ENCODE measurements around the gene KRTAP10-7. TPM values are rescaled to one million over a fixed set of nuclear protein-coding genes. Genes with fewer than 3 reads are reported as not detected.

KRTAP10-7 gene
- total and polyA plus RNA-seq, 2 of the 13 experiments (the other 11 are each of a cell fraction or from before 2014, with no cell fraction given), result not detected

DNA sequence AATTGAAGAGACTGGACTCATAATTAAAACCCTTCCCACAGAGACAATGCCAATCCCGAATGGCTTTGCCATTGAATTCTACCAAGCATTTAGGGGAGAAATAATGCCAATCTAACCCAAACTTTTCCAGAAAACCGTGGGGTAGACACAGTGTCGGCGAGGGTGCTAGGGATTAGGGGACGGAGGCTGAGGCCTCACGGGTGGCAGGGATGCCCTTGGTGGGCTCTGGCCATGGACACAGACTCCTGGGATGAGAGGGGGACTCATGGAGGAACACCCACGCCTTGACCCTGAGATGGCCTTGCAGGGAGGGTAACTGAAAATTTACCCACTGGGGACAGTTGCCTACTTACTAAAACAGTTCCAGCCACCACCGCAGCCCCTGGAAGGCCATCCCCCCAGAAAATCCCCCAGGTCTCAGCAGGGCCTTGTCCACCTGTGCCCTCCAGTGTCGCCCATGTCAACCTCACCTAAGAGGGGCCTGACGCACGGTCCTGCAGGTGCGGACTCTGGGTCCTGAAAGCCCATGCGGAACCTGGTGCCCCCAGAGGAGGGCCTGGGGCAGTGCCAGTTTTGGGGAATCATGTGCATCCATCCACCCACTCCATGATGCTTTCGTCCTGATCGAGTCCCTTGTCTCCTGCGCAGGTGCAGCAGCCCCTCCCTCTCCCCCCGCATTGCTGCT is 21.9 kb upstream of the KRTAP10-7 start:
- FAIRE-seq (no peak), ATAC-seq (no peak), DNase-seq (ENCODE audit: low spot score) (no peak)
- Histone ChIP-seq H3K36me3 (replicated peaks in 1 of 2; ENCODE audit: control insufficient read depth in 1 of 2, insufficient read depth in 2 of 2, low read length in 2 of 2) (no peaks in the 10 kb centered on the region), H3K9ac (ENCODE audit: insufficient read depth, low read depth, low read length) (no peak overlapping the region), H3K4me1 (ENCODE audit: insufficient read depth, low read length) (peaks cover 20% of the 10 kb centered on the region), H4K20me1 (ENCODE audit: insufficient read depth, low read length) (no peaks in the 10 kb centered on the region), H2AFZ (ENCODE audit: low read length) (no peak overlapping the region), H3K79me2 (ENCODE audit: insufficient read depth, low read length) (no peaks in the 10 kb centered on the region), H3K9me3 (ENCODE audit: low read length) (peaks cover 13% of the 10 kb centered on the region), H3K4me2 (ENCODE audit: low read depth, low read length) (no peak overlapping the region), H3K27me3 (ENCODE audit: control insufficient read depth in 1 of 2, insufficient read depth in 2 of 2, low read length in 2 of 2) (no peaks in the 10 kb centered on the region), H3K27ac (ENCODE audit: extremely low read length, insufficient read depth, low read length) (no peak overlapping the region), H3K4me3 (replicated peaks in 1 of 3; ENCODE audit: insufficient read depth in 1 of 3, low read depth in 2 of 3, low read length in 3 of 3) (no peak overlapping the region)
- POLR2A ChIA-PET, result no interaction called here
- 39% methylated on average over 7 of the region's 17 CpGs for WGBS (ENCODE audit: low lambda C conversion rate)
- CTCF ChIA-PET (ENCODE audit: low intra/inter-chr PET ratio, low total read pairs), result no interaction called here
- TF ChIP-seq, protein P1, sequence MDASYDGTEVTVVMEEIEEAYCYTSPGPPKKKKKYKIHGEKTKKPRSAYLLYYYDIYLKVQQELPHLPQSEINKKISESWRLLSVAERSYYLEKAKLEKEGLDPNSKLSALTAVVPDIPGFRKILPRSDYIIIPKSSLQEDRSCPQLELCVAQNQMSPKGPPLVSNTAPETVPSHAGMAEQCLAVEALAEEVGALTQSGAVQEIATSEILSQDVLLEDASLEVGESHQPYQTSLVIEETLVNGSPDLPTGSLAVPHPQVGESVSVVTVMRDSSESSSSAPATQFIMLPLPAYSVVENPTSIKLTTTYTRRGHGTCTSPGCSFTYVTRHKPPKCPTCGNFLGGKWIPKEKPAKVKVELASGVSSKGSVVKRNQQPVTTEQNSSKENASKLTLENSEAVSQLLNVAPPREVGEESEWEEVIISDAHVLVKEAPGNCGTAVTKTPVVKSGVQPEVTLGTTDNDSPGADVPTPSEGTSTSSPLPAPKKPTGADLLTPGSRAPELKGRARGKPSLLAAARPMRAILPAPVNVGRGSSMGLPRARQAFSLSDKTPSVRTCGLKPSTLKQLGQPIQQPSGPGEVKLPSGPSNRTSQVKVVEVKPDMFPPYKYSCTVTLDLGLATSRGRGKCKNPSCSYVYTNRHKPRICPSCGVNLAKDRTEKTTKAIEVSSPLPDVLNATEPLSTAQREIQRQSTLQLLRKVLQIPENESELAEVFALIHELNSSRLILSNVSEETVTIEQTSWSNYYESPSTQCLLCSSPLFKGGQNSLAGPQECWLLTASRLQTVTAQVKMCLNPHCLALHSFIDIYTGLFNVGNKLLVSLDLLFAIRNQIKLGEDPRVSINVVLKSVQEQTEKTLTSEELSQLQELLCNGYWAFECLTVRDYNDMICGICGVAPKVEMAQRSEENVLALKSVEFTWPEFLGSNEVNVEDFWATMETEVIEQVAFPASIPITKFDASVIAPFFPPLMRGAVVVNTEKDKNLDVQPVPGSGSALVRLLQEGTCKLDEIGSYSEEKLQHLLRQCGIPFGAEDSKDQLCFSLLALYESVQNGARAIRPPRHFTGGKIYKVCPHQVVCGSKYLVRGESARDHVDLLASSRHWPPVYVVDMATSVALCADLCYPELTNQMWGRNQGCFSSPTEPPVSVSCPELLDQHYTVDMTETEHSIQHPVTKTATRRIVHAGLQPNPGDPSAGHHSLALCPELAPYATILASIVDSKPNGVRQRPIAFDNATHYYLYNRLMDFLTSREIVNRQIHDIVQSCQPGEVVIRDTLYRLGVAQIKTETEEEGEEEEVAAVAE (CRISPR knock-in tag; IDR thresholded peaks at IDR 0.05; ENCODE audit: borderline replicate concordance), result no peak
- TF ChIP-seq ZNF589 (CRISPR knock-in tag; conservative IDR thresholded peaks at IDR 0.05) (no peak), ZNF552 (CRISPR knock-in tag; IDR thresholded peaks at IDR 0.05; ENCODE audit: borderline replicate concordance) (no peak), SMARCE1 (IDR thresholded peaks at IDR 0.05; ENCODE audit: borderline replicate concordance) (no peak)
- TF ChIP-seq, protein P2, sequence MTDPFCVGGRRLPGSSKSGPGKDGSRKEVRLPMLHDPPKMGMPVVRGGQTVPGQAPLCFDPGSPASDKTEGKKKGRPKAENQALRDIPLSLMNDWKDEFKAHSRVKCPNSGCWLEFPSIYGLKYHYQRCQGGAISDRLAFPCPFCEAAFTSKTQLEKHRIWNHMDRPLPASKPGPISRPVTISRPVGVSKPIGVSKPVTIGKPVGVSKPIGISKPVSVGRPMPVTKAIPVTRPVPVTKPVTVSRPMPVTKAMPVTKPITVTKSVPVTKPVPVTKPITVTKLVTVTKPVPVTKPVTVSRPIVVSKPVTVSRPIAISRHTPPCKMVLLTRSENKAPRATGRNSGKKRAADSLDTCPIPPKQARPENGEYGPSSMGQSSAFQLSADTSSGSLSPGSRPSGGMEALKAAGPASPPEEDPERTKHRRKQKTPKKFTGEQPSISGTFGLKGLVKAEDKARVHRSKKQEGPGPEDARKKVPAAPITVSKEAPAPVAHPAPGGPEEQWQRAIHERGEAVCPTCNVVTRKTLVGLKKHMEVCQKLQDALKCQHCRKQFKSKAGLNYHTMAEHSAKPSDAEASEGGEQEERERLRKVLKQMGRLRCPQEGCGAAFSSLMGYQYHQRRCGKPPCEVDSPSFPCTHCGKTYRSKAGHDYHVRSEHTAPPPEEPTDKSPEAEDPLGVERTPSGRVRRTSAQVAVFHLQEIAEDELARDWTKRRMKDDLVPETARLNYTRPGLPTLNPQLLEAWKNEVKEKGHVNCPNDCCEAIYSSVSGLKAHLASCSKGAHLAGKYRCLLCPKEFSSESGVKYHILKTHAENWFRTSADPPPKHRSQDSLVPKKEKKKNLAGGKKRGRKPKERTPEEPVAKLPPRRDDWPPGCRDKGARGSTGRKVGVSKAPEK (CRISPR knock-in tag; IDR thresholded peaks at IDR 0.05; ENCODE audit: borderline replicate concordance), result no peak
- intact Hi-C loops (cut with micrococcal nuclease; ENCODE audit: unreplicated experiment), result no loop called here
- no TSS peak for BruUV-seq (replicated peaks)
- in situ Hi-C loops (cut with HindIII; ENCODE audit: extremely low pct_ligation_motif_present, low pct_unique_long_range_greater_than_20kb), result no loop called here

Measured in HepG2 (cell line).